GM20431 (cell line): ENCODE measurements around the gene DHX9.

Source experiments
- in situ Hi-C: fragments of 300-500 bp; cut with MseI, MboI; formaldehyde crosslinking; loops from one replicate; pipeline ENCODE4 v1.15.0; 2020; ENCODE audit warnings: low sequenced_read_pairs; ENCODE audit not compliant: unreplicated experiment

The DHX9 gene

GRCh38 chr1:182839209-182840066, at the start of gene DHX9:
Gene DHX9, plus strand, starts transcription at chr1:182839347. Its CDS starts 3,220 bp downstream, at chr1:182842567.
- in situ Hi-C loops = no loop called here

DNA sequence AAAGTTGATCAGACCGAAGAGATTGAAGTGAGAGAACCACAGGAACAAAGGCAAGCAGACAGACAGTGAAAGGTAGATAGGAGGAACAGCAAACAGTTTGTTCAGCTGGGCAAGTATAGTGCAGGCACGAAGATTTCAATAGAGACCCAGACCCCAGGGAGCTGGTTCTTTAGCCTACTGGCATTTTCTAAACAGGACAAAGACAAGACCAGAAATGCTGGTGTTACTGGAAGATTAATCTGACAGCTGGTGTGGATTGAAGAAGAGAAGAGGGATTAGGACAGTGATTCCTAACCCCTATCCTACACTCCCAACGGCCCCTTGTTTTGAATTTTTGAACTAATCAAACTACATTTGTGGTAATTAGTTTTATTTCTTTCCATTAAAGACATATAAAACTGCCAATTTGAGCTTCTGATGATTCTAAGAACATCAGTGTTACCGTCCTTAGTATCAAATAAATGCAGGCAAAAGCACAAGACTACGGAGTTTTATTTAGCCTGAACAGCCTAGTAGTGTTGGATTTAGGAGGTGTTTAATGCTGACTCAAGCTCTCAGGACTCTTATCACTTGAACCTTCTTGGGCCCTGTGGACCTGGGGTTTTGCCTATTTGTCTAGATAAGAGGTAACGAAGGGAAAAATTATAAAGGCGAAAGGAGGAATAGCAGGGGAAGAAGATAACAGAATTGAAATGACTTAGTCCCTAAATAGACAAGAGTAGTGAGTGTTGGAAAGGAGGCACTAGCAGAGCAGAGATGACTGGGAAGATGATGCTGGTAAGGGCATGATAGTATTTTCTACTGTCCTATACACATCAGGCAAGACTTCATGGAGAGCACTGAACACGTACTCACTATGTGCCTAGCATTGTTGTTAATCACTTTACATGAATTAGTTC, 47.6 kb upstream of the DHX9 start:
- in situ Hi-C loops = loop anchor here (25.0 kb wide), 1 partner anchor 704 kb away; no protein-coding TSS in a partner anchor

GRCh38 chr1:182794091-182794490, 45.1 kb upstream of the DHX9 start:
- in situ Hi-C loops = loop anchor here (25.0 kb wide), 1 partner anchor 707 kb away; no protein-coding TSS in a partner anchor

DNA sequence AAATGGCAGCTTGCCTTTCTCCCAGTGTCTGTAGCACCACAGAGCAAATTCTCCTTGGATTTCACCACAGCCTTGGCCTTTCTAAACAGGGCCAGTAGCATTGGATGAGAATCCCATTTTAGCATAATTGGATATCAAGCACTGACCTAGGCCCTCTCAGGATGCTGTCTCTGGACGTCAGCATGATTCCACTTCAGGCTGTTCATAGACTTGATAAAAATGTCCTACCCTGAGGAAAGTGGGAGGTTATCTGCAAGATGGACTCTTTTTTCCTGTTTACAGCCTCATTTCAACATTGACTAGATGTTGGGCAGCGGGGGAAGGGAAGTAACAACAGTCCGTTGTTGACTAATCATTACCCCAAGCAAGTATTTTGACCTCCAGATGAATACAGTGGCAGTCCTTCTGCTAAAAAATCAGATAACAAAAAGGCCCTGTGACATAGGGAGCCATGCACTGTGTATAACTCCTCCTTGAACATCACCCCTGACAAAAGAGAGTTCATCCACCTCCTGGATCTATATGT, 44.4 kb upstream of the DHX9 start:
- in situ Hi-C loops = loop anchor here (25.0 kb wide), 1 partner anchor 707 kb away; no protein-coding TSS in a partner anchor

DNA sequence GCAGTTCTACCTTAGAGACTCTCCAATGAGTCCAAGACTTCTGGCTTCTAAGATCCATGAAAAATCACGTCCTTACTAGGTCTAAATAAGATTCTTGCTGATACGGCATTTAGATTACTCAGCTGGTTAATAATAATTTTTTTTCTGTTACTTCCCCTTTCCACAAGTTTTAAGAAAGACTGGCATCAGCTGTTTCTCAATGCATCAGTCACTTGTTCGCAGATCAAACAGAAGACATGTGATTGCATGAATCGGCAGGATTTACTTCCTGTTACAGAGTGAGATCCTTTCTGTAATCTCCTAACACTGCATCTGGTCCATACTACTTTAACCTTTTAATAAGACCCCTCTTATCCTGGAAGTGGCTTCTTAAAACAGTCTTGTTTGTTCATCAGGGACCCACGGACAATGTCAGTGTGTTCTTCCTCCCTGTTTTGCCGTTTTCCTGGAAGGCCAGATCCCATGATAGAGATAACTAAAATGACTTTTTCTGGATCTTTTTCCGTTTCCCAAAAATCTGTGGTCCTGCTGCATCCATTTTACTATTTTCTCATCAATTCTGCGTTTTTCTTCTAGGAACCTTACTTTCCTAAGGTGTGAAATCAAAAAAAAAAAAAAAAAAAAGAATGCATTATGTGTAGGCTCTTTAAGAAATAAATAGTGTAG, 43.5 kb upstream of the DHX9 start:
- in situ Hi-C loops = loop anchor here (25.0 kb wide), 1 partner anchor 708 kb away; no protein-coding TSS in a partner anchor

DNA sequence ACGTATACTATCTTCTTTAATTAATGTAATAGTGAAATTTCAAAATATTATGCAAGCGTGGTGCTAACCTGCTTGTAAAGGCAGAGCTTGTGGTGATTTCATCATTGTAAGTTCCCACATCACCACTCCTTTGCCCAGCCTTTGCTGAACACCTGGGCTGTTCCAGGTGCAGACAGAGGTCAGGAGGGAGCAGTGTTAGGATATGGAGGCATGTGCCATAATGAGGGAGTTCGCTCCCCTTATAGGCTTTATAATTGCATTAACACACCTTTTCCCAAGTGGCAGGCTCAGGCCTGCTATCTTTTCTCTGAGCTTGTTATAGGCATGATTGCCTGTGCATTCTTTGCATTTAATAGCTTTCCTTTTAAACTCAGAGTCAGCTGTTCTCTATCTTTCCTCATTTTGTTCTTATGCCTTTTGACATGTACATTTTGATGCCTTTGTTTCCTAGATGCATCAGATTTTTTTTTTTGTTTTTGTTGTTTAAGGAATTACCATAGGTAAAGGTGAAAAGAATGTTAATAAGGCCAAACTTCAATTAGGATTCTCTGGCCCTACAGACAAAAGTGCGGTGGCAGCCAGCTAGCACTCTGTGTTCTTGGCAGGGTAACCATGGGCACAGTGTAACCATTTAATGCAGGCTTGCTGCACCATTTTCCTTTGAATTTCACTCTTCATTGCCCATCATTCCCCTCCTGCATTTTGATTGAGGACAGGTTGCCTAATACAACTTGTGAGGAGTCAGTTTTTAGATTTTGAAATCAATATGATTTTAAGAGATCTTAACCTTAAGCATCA, 36.9 kb upstream of the DHX9 start:
- in situ Hi-C loops = no loop called here

GRCh38 chr1:182803846-182804245, 35.3 kb upstream of the DHX9 start:
- in situ Hi-C loops = no loop called here

GRCh38 chr1:182806015-182806678, 33.0 kb upstream of the DHX9 start:
- in situ Hi-C loops = no loop called here

DNA sequence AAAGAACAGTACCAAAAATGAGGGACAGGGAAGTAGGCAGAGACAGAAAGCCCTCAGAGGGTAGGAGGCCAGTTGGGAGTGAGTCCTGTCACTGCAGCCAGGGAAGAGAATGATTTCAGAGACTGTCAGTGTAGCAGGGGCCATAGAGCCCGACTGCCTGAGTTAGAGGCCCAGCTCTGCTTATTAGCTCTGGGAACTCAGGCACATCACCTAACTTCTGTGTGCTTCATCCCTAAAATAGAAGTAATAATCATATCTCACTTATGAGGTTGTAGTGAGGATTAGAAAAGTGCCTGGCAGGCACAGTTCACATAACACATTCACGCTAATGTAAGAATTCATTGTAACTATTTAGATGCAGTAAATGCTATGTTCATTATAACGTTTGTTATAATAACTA, 31.2 kb upstream of the DHX9 start:
- in situ Hi-C loops = no loop called here

- in situ Hi-C loops = no loop called here
Measured at GRCh38 chr1:182809414-182809957, 29.7 kb upstream of the DHX9 start.

GRCh38 chr1:182811975-182812722, 27.0 kb upstream of the DHX9 start:
- in situ Hi-C loops = no loop called here

GRCh38 chr1:182816863-182817262, 22.3 kb upstream of the DHX9 start:
- in situ Hi-C loops = no loop called here

GRCh38 chr1:182817802-182818201, 21.3 kb upstream of the DHX9 start:
- in situ Hi-C loops = no loop called here

GRCh38 chr1:182823220-182823619, 15.9 kb upstream of the DHX9 start:
- in situ Hi-C loops = no loop called here

DNA sequence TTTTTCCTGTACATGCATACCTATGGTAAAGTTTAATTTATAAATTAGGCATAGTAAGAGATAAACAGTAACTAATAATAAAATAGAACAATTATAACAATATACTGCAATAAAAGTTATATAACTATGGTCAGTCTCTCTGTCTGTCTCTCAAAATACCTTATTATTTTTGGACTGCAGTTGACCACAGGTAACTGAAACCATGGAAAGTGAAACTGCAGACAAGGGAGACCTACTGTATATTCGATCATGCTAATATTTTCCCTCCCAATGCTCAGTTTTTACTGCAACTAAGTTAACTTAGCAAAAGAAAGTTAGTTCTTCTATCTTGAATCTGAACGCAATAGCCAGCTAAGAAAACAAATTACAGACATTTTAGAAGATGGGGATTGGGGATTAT, 12.3 kb upstream of the DHX9 start:
- in situ Hi-C loops = no loop called here

GRCh38 chr1:182829285-182829932, 9.7 kb upstream of the DHX9 start:
- in situ Hi-C loops = no loop called here

DNA sequence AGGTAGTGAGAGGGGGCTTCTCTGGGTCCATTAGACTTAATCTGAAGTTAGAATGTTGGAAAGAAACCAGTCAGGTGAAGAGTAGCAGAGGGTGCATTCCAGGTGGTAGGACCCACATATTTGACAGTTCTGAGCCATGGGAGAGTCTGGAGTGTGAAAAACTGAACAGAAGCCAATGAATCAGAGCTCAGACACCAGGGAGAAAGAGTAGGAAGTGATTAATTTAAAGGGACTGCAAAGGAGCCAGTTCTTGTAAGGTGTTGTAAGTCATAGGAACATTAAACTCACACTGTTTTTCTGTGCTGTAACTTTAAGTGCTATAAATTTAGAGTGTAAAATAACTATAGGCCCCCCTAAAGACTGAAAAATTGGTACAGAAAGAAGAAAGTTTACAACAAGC, 5.9 kb upstream of the DHX9 start:
- in situ Hi-C loops = no loop called here
